HT-29 (cell line): ENCODE results near the gene DQX1. TPM values are rescaled to one million over a fixed set of nuclear protein-coding genes. Genes with fewer than 3 reads are reported as not detected.

ENCODE experiments used
- DNase-seq: peaks from one replicate; pipeline ENCODE4 v3.0.0-alpha.2; 2015; ENCODE audit warnings: low spot score
- total RNA-seq: library from RNA; depleted of rRNA; stranded (reverse); fragments of >200 nt; shearing (Covaris generic); gene quantifications from 2 replicates; pipeline ENCODE4 v1.2.3, GENCODE V29; 2014

Gene DQX1
- total RNA-seq, 1 experiment from 2014 or later, result 1.3 TPM

DNA sequence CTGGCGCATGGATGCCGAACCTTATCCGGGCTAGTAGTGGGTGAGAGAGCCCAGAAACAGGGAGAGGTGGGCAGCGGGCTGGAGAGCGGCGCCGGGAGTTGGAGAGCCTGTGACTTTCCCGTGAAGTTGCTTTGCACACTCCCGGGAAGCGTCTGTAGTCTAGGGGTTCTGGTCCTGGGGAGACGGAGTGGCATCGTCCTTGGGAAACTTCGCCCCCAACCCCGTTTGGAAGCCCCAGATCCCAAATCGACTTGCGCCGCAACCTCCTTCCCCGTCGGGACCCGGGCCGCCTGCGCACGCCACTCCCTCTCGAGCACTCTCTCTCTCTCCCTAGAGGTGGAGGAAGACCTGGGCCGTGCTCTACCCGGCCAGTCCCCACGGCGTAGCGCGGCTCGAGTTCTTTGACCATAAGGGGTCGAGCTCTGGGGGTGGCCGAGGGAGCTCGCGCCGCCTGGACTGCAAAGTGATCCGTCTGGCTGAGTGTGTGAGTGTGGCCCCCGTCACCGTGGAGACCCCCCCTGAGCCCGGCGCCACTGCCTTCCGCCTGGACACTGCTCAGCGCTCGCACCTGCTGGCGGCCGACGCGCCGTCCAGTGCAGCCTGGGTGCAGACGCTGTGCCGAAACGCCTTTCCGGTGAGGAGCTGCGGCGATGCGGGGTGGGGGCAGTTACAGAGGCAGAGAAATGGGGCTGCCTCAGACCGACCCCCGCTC is 28.9 kb upstream of the DQX1 start:
- DNase-seq, result peak; percentile 69

GRCh38 chr2:74553892-74554819 is 28.1 kb upstream of the DQX1 start, which contains the start of the genes DOK1 and LOXL3:
TSS of gene DOK1 (plus strand) at chr2:74554720. CDS start at chr2:74554755, 35 bp downstream.
TSS of gene LOXL3 (minus strand) at chr2:74553942. CDS start at chr2:74552634, 1,308 bp downstream.
- DNase-seq, result peak; percentile 48

- DNase-seq, result no peak
These were observed 27.1 kb upstream of the DQX1 start for GRCh38 chr2:74552914-74553811.

DNA sequence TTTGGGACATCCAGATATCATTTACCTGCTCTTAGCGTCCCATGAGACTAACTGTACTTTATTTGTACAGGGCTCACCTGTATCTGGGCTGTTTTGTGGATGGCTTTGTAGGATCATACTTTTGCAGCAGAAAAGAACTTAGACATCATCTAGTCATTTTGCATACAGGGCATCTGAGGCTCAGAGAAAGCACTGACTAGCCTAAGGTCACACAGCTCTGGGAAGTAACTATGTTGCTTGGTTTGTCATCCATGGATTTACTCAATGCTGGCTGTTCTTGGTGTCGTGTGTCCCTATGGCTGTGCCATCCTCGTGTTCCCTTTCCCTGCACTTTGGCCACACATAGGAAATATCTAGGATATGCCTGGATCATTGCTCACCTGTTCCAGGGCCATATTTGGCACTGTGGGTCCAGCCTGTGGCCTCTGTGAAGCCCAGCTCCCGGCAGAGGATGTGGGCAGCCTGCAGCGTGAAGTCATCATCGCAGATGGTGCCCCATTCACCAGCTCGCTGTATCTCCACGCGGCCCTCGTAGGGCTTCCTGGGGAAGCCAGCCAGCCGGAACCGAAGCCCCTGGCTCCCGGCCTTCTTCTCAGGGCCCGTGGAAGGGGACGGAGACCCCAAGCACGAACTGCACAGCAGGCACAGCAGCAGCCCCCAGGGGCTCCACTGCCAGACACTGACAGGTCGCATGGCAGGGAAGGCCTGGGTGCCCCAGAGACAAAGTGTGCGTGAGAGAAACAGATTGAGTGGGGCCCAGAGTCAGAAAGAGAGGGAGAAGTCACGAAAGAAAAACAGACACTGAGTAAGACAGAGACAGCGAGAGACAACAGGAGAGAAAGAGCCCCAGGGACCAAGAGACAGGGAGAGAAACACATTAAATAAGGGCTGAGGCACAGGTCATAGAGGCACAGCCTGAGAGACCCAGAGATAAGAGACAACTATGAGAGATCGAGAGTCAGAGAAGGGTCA is 26.2 kb upstream of the DQX1 start:
- DNase-seq, result no peak

- no peak for DNase-seq
These were observed 25.5 kb upstream of the DQX1 start for GRCh38 chr2:74551530-74551929.

GRCh38 chr2:74550231-74550630 is 24.2 kb upstream of the DQX1 start:
- no peak for DNase-seq

DNA sequence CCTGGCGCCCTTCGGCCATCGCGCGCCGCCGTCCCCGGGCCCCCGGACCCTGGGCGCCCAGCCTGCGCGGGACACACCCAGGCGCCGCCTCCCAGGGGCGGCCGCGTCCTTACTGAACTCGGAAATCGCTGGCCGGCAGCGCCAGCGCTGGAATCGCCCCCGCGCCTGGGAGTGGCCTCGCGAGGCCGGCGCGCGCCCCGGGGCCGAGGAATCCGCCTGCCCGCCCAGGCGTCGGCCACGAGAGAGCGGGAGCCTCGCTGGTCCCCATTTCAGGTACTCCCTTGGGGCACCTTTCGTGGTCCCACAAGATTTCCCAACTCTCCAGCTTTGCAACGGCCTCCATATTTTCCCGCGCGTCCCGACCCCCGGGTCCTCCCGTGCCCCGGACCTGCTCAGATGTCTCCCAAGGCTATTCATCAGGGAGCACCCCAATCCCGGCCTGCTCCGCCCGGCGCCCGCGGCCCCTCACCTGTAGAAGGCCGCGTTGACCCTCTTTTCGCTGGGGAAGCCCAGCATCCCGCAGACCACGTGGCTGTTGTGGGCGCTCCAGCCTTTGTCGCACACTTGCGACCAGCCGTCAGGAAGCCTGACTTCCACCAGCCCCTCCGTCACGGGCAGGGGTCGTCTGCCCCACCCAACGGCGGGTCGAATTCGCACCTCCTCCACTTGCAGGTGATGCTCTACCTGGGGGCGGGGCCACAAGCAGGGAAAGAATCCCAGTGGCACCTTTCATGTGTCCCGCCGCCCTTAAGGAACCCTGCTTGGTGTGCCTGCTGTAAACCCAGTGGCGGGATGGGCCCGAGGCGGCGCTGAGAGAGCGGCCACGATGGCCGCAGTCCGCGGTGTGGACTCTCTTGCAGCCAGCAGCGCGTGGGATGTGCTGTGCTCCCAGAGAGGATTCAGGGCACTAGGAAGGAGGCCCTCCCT is 23.1 kb upstream of the DQX1 start:
- peak; percentile 41 for DNase-seq

GRCh38 chr2:74548285-74548899 is 22.4 kb upstream of the DQX1 start:
- no peak for DNase-seq

- no peak for DNase-seq
These were observed 20.0 kb upstream of the DQX1 start for GRCh38 chr2:74546004-74546403.

- peak; percentile 40 for DNase-seq
These were observed 18.6 kb upstream of the DQX1 start for GRCh38 chr2:74544634-74545033.

DNA sequence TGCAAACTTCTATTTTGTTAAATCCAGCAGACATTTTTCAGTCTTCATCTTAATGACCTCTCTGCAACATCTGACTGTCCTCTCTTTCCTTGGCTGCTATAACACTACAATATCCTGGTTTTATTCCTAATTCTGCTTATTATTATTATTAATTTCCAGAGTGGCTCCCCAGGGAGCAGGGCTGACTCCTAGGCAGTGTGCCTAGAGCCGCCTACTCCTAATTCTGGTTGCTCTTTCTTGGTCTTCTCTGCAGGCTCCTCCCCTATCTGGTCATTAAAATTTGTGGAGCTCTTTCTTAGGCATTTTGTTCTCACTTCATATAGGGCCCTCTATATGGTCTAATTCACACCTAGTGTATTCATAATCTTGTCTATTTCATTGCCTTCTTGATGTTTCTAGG is 16.9 kb upstream of the DQX1 start:
- no peak for DNase-seq

DNA sequence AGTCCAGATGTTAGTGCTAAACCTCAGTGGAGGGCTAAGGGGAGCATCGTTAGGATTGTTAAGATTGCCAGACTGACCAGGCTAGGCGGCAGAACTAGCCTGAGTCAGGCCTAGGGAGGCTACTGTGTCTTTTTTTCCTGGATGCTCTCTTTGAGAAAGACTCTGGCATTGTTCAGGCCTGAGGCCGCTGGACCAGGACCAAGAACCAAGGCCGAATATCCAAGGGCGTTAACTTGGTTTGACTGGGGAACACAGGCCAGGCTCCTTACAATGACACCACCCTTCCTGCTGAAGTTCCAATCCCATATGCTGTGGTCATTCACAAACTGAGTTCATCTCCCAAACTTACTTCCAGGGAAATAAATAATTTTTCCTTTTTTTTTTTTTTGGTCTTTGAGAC is 14.3 kb upstream of the DQX1 start:
- DNase-seq, result no peak

DNA sequence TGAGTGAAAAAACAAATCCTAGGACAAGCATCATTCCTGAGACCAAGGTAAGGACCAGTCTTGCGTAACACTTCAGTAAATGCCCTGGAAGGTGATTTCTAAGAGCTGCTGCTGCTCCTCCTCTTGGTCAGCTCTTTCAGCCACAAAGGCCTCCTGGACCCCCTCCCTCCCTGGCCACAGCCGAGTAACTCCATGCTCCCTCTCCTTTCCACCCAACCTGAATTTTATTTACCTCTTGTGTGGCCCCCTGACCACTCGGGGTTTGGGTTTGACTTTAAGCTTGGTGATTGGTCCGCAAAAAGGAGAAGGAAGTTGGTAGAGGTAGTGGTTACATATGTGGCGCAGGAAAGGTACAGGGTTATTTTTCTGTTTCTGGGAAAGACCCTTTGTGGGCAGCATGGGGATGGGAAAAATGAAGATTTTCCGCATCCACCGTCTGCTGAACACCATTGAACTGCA is 12.9 kb upstream of the DQX1 start:
- no peak for DNase-seq

DNA sequence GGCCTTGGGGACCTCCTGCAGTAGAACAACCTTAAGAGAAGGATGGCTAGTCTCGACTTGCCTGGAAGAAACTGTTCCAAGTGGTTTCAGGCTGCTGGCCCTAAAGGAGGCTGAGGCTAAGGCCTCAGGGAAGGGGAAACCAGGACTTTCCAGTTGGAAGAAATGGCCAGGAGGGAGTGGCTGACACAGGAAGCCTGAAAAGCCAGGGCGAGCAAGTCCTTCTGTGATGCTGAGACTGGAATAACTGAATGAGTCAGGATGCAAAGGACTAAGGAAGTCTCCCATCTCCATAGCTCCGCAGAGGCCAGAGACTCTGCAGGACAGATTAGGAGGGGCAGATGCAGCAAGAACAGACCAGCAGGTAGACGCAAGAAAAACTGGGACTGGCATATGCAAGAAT is 11.1 kb upstream of the DQX1 start:
- DNase-seq, result no peak

DNA sequence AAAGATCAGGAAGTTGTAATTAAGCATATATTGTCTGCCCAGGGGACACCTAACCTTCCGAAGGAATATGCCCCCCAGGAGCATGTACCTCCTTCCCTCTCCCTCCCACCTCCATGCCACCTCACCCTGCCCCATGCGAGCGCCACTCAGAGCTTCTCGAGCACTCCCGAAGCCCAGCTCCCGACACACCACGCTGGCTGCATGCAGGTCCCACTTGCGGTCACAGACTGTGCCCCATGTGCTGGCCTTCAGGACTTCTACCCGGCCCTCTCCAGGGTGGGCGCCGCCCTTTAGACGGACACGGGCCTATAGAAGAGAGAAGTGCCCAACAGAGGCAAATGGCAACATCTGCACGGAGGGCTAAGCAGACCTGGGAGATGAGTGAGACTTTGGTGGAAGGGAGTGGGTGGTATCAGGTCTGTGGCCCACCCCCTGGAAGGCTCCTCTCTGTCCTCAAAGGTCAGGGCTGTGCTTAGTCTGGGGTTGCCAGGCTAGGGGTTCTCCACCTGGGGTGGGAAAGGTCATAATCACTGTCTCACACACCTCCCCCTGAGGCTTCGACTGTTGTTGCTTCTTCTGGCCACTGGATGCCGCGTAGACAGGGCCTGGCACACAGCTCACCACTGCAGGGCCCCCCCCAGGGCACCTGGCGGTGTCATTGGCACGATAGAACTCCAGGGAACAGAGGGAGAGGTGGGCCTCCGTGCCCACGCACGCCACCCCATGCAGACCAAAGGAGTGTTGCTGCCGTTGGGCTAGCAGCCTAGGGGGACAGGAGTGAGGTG is 10.3 kb upstream of the DQX1 start:
- no peak for DNase-seq

DNA sequence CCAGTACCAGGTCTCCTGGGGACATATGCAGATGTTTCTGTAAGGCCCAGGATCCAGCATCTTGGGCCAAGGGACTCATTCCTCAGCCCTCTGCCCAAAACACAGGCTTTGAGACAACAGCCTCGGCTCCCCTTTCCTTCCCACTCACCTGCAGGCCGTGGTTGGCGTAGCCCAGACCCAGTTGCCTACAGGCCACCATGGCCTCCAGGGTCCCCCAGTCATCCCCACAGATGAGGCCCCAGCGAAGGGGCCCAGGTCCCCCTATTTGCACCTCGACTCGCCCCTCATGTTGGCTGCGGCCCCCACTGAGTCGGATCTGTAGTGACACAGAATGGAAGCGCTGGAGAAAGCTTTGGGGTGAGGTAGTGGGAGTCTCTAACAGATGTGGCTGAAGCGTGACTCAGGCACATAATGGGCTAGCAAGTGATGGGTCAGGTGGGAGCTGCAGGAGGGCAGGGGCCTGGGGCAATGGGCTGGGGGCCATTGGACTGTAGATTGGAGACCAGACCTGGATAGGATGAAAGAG is 9.5 kb upstream of the DQX1 start:
- DNase-seq, result no peak

DNA sequence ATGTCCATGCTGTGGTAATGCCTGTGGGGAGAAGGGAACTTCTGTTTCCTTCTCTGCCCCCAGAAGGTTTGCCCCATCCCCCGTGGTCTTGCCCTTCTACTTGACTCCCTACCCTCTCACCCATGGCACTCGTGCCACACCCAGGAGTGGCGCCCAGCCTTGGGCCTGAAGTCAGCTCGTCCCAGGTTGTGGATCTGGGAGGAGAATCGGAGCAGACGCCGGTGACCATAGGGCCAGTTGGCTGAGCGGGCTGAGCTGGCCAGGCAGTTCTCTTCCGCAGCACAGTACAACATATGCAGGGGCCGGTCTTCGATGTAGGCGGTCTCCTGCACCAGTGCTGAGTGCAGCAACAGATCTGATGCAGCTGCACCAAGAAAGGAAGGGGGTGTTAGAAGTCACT is 8.4 kb upstream of the DQX1 start:
- DNase-seq, result no peak

- no peak for DNase-seq
These were observed 7.4 kb upstream of the DQX1 start for GRCh38 chr2:74533464-74533863.
